Fibroblast of lung (primary cell): Measurements from ENCODE around the gene CNTN4.

Experiments used
- CTCF ChIP-seq, 2 donors: IDR thresholded peaks in 1 of 2; conservative IDR thresholded peaks in 1 of 2; 1 replicate in 1 of 2; 2 replicates in 1 of 2; pipeline ENCODE4 v1.5.1; 2011 to 2012; ENCODE audit warnings: low read length in 2 of 2, control low read depth in 1 of 2, inconsistent platforms in 1 of 2, low read depth in 1 of 2, mild to moderate bottlenecking in 1 of 2
- EZH2 ChIP-seq: IDR thresholded peaks from 2 replicates; pipeline ENCODE4 v1.5.1; 2012; ENCODE audit warnings: low read length, control low read depth, mild to moderate bottlenecking; ENCODE audit errors: missing control alignments

GRCh38 chr3:2870724-2871333 lies 772.2 kb downstream of the CNTN4 start:
- TF ChIP-seq CTCF (conservative IDR thresholded peaks at IDR 0.05 in 1 of 2, IDR thresholded peaks at IDR 0.05 in 1 of 2; ENCODE audit: low read depth in 1 of 2, low read length in 2 of 2) (no peak), EZH2 (no peak)
